IMR-90 (cell line): ENCODE data around the gene IGFBPL1.

Source experiments
- BHLHE40 ChIP-seq: fragments of 150-350 bp; IDR thresholded peaks from 2 replicates; pipeline ENCODE4 v1.6.1; 2016; ENCODE audit warnings: mild to moderate bottlenecking, low read depth, low read length
- CHD1 ChIP-seq: IDR thresholded peaks from 2 replicates; pipeline ENCODE4 v1.6.1; 2012; ENCODE audit warnings: low read depth, low read length, improper control_type of control experiment
- FOS ChIP-seq: fragments of 150-350 bp; IDR thresholded peaks from 2 replicates; pipeline ENCODE4 v1.6.1; 2016; ENCODE audit warnings: low read depth, low read length
- MXI1 ChIP-seq: IDR thresholded peaks from 2 replicates; pipeline ENCODE4 v1.6.1; 2012; ENCODE audit warnings: low read depth, mild to moderate bottlenecking, low read length, moderate library complexity, borderline replicate concordance
- NFE2L2 ChIP-seq: fragments of 150-350 bp; IDR thresholded peaks from 2 replicates; pipeline ENCODE4 v1.6.1; 2016; ENCODE audit warnings: low read depth, mild to moderate bottlenecking, low read length
- POLR2A ChIP-seq: IDR thresholded peaks from 2 replicates; pipeline ENCODE4 v1.6.1; 2012; ENCODE audit warnings: mild to moderate bottlenecking, low read depth, low read length
- SMC3 ChIP-seq: fragments of 150-350 bp; IDR thresholded peaks from 2 replicates; pipeline ENCODE4 v1.6.1; 2016; ENCODE audit warnings: low read depth, mild to moderate bottlenecking, antibody characterized with exemption, low read length, moderate library complexity
- TF ChIP-seq, protein P1 (sequence below): conservative IDR thresholded peaks from 2 replicates; pipeline ENCODE4 v1.5.1; 2012; ENCODE audit warnings: mild to moderate bottlenecking, low read depth, low read length, improper control_type of control experiment
- TF ChIP-seq, protein P2 (sequence below): fragments of 150-350 bp; IDR thresholded peaks from 2 replicates; pipeline ENCODE4 v1.6.1; 2016; ENCODE audit warnings: low read depth, mild to moderate bottlenecking, low read length, moderate library complexity, borderline replicate concordance

DNA sequence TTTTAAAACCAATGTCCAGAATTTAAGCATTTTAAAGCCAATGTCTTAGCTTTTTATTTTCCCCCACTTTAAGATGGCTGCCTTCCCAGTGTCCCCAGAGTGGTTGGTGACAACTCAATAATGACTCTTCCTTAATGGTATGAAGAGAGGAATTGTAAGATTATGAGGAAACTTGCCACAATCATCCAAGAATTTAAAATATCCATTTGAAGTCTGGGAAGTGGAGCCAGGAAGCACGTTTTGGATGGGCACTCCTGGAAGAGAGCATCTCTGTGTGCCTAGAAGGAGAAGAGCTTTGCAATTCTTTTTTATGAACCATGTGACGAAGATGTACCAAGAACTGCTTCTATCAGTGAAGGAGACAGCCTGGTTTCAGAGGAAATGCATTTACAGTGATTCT is 11.3 kb upstream of the IGFBPL1 start:
- TF ChIP-seq SMC3: no peak
- no peak for TF ChIP-seq POLR2A
- TF ChIP-seq, protein P1, sequence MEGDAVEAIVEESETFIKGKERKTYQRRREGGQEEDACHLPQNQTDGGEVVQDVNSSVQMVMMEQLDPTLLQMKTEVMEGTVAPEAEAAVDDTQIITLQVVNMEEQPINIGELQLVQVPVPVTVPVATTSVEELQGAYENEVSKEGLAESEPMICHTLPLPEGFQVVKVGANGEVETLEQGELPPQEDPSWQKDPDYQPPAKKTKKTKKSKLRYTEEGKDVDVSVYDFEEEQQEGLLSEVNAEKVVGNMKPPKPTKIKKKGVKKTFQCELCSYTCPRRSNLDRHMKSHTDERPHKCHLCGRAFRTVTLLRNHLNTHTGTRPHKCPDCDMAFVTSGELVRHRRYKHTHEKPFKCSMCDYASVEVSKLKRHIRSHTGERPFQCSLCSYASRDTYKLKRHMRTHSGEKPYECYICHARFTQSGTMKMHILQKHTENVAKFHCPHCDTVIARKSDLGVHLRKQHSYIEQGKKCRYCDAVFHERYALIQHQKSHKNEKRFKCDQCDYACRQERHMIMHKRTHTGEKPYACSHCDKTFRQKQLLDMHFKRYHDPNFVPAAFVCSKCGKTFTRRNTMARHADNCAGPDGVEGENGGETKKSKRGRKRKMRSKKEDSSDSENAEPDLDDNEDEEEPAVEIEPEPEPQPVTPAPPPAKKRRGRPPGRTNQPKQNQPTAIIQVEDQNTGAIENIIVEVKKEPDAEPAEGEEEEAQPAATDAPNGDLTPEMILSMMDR: no peak
- TF ChIP-seq BHLHE40: peak; percentile 31; the same call in 1 of the 2 replicates
- no peak for TF ChIP-seq NFE2L2
- TF ChIP-seq MXI1: no peak
- TF ChIP-seq FOS: no peak
- TF ChIP-seq, protein P2, sequence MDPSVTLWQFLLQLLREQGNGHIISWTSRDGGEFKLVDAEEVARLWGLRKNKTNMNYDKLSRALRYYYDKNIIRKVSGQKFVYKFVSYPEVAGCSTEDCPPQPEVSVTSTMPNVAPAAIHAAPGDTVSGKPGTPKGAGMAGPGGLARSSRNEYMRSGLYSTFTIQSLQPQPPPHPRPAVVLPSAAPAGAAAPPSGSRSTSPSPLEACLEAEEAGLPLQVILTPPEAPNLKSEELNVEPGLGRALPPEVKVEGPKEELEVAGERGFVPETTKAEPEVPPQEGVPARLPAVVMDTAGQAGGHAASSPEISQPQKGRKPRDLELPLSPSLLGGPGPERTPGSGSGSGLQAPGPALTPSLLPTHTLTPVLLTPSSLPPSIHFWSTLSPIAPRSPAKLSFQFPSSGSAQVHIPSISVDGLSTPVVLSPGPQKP: no peak
- no peak for TF ChIP-seq CHD1
